GM18507 (cell line): ENCODE data around the gene SDK2.
"Not testable (repeated sequence)": the region's sequence is repeated elsewhere in the genome, so short reads cannot be mapped to it uniquely, and the experiment has no call there.

Experiments used
- DNase-seq: peaks from one replicate; pipeline ENCODE4 v3.0.0; 2011; ENCODE audit warnings: low read depth; ENCODE audit not compliant: insufficient read length; ENCODE audit errors: extremely low spot score
- FAIRE-seq: peaks from 2 replicates; lab custom pipeline; 2011; peaks lifted over from hg19 to GRCh38; lab: Jason Lieb, UNC

SDK2 gene

GRCh38 chr17:73478768-73479424 is 165.3 kb downstream of the SDK2 start:
- FAIRE-seq (no peak), DNase-seq (no peak)

GRCh38 chr17:73478334-73478733 is 165.9 kb downstream of the SDK2 start:
- FAIRE-seq (no peak), DNase-seq (no peak)

GRCh38 chr17:73476890-73477350 is 167.3 kb downstream of the SDK2 start:
- FAIRE-seq (no peak), DNase-seq (no peak)

- FAIRE-seq = no peak
These were observed 169.8 kb downstream of the SDK2 start for GRCh38 chr17:73474370-73474988.

GRCh38 chr17:73472715-73473114 is 171.5 kb downstream of the SDK2 start:
- not testable (repeated sequence) for DNase-seq, FAIRE-seq

More at GRCh38 chr17:73474370-73474988, 169.8 kb downstream of the SDK2 start:
- DNase-seq = no peak

- DNase-seq (no peak), FAIRE-seq (no peak)
These were observed 172.3 kb downstream of the SDK2 start for GRCh38 chr17:73471924-73472323.

- FAIRE-seq (no peak), DNase-seq (no peak)
These were observed 173.9 kb downstream of the SDK2 start for GRCh38 chr17:73470316-73470826.

- DNase-seq (no peak), FAIRE-seq (no peak)
These were observed 174.9 kb downstream of the SDK2 start for GRCh38 chr17:73469311-73469710.

- FAIRE-seq = no peak
- DNase-seq = no peak
These were observed 176.0 kb downstream of the SDK2 start for GRCh38 chr17:73468221-73468620.

- DNase-seq = no peak
- no peak for FAIRE-seq
These were observed 176.6 kb downstream of the SDK2 start for GRCh38 chr17:73467651-73468050.

- DNase-seq (no peak), FAIRE-seq (no peak)
These were observed 177.4 kb downstream of the SDK2 start for GRCh38 chr17:73466704-73467433.

GRCh38 chr17:73465953-73466230 is 178.4 kb downstream of the SDK2 start:
- no peak for FAIRE-seq
- no peak for DNase-seq

GRCh38 chr17:73465130-73465952 is 178.9 kb downstream of the SDK2 start:
- FAIRE-seq = no peak
- DNase-seq = no peak

- FAIRE-seq = no peak
These were observed 179.8 kb downstream of the SDK2 start for GRCh38 chr17:73464447-73464846.

GRCh38 chr17:73463821-73464220 is 180.4 kb downstream of the SDK2 start:
- FAIRE-seq (no peak), DNase-seq (no peak)

More at GRCh38 chr17:73464447-73464846, 179.8 kb downstream of the SDK2 start:
- DNase-seq = no peak

- DNase-seq (no peak), FAIRE-seq (no peak)
These were observed 181.4 kb downstream of the SDK2 start for GRCh38 chr17:73462823-73463222.

GRCh38 chr17:73459980-73460379 is 184.3 kb downstream of the SDK2 start:
- FAIRE-seq (no peak), DNase-seq (no peak)

- FAIRE-seq (no peak), DNase-seq (no peak)
These were observed 188.5 kb downstream of the SDK2 start for GRCh38 chr17:73455767-73456166.

GRCh38 chr17:73455050-73455687 is 189.1 kb downstream of the SDK2 start:
- FAIRE-seq = no peak
- no peak for DNase-seq
